CD4-positive, alpha-beta T cell treated with Interleukin-4 for 1 hour (primary cell): Measurements from ENCODE around the gene PIPOX.
A peak's percentile ranks its signal among the peaks of the same experiment; 100 is the strongest.

Experiments
- DNase-seq, 2 donors: peaks; one replicate each; pipeline ENCODE4 v3.0.0-alpha.2; 2020 to 2022

PIPOX gene, protein sequence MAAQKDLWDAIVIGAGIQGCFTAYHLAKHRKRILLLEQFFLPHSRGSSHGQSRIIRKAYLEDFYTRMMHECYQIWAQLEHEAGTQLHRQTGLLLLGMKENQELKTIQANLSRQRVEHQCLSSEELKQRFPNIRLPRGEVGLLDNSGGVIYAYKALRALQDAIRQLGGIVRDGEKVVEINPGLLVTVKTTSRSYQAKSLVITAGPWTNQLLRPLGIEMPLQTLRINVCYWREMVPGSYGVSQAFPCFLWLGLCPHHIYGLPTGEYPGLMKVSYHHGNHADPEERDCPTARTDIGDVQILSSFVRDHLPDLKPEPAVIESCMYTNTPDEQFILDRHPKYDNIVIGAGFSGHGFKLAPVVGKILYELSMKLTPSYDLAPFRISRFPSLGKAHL

DNA sequence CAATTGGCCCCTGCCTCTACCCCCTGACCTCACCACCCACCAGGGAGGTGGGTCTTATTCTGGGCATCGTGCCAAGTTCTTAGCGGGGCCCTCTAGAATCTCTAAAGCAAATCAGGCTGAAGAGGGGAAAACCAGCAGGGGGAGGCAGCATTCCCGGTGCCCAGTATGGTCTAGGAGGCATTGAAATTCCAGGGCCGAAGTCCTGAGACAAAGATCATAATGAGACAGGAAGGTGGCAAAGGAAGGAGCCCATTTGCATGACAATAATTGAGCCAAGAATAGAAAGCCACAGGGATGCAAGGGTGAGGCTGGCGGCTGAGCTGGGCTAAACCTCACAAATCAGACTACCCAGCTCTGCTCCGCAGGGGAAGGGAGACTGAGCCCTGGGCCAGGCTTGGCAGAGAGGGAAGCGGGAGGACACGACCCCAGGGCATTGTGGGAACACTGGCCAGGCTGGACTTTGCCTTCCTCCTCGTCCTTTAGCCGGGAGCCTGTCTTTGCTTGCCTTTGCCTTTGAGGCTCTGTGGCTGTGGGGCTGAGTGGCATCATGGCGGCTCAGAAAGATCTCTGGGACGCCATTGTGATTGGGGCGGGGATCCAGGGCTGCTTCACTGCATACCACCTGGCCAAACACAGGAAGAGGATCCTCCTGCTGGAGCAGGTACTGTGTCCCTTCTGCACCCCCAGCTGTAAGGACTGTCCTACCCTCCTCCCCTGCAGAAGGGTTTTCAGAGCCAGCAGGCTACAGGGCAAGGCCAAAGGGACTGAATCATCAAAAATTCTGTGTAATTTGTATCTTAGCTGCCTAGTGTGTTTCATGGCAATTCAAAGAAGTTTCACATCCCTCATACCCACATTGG, at the start of gene PIPOX:
Gene PIPOX (plus strand): TSS at position 463 of the 860 bp plus-strand sequence. CDS start 85 bp downstream, at position 548.
- peak; percentile 13 to 35 for DNase-seq

- DNase-seq = no peak
Observed at GRCh38 chr17:28993645-28994426, 49.1 kb upstream of the PIPOX start.

DNA sequence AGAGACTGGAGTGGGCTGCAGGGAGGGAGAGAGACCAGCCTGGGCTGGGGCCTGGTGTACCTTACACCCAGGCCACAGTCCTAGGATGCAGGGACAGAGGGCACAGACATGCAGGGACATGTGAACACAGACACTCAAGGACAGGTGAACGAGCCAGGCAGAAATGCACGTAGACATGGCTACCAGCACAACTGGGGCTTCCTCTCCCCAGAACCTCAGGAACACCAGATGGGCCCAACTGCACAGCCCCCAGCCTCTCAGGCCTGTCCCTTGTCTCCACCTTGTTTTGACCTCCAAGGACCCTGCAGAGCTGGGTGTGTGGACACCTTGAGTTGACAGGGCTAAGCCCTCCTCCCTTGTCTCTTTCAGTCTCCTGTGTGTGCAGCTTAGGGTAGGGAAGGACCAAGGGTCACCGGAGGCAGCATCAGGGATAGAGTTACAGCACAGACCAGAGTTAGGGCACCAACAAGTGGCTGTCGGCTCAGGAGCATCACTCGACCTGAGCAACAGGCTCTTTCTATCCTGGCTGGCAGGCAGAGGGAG, 46.3 kb upstream of the PIPOX start:
- DNase-seq = no peak

GRCh38 chr17:28997806-28998205, 45.1 kb upstream of the PIPOX start:
- no peak for DNase-seq

DNA sequence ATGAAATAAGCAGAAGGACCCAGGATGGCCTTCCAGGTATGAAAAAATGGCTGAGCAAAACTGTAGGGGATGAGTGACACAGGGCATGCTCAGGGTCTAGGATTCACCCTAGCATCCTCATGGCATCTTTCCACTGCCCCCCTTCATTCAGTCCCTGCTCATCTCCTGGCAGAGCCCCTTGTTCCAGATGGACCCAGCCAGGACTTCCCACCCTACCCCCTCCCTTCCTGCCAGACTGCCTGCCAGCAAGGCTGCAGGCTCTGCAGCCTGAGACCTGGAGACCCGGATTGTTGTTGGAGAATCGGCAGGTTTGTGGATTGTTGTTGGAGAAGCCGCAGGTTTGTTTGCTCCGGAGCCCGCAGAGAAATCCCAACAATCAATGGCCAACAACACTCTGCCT, 43.7 kb upstream of the PIPOX start:
- DNase-seq = no peak

DNA sequence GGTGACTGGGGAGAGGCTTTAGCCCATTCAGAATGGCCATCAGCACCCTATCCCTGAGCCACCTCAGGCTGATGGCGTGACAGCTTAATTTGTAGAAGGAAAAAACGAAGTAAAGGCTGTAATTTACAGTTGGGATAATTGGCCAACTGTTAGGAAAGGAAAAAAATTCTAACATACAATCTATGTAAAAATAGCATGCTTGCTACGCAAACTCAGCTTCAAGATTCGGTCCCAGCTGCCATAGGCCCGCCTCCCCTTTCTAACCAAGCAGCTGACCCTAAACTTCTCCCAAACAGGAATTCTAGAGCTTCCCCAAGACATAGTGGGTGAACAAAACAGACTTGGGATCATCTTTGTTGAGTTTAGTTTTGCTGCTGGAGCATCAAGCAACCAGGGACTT, 42.0 kb upstream of the PIPOX start:
- no peak for DNase-seq

GRCh38 chr17:29002811-29003210, 40.1 kb upstream of the PIPOX start:
- DNase-seq = no peak

DNA sequence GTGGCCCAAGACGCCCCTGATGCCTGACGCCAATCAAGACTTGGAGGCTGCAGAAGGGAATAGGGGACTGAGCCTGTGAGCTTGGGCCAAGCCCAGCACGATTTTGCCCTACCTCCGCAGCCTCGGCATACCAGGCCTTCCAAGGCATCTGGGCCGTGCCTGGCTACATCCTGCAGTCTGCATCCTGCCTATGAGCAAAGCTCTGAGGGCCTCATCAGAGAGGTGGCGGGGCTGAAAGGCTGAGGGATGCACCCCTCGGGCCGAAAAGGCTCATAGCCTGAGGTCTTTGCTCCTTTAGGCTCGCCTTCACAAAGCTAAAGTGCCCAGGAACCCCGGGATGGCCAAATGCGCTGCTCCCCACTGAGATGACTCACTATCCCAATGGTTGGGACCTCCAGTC, 39.7 kb upstream of the PIPOX start:
- DNase-seq = no peak

DNA sequence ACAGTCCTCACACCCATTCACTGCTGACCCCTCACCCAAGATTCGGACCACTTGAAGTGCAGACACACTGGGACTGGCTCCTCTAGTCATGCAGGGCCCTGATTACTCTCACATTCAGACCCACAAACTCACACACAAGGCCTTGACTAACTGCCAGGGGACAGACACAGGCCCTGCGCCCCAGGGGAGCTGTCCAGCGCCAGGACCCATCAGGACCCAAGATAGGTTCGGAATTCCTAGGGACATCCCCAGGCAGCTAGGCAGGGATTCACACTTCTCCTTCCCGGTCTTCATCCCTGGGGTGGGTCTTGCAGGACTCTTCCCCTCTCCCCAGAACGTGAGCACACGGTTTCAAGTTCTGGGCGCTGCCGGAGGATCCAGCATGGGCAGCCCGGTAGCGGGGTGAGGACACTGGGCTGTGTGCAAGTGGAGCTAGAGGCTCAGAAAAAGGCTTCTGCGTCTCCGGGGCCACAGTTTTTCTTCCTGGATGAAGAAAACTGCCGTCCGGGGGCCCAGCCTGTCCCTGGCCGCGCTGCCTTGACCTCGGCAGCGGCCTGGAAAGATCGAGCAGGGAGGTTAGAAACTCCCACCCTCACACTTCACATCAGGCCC, 38.8 kb upstream of the PIPOX start:
- no peak for DNase-seq

DNA sequence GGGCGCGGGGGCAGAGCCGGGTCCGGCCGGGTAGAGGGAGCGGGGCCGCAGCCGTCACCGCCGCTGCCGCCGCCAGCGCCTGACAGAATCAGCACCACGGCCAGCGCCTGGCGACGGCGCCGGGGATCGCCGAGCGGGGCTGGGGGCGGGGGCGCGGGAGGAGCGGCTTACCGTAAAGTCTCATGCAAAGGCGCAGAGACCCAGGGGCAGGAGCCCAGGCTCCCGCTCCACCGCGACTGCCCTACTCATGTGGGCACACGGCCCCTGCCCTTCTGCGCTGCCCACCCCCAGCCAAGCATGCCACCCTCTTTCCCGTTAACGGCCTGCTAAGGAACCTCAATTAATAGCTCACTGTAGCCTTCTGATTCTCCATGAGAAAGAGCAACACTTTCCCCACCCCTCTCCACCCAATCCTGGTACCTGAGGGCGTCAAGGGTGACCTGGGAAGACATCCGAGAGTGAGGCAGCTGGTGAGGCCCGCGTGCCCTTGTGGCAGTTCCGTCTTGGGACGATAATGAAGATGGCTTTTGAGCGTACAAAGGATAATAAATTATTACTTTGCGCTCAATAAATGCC, 36.9 kb upstream of the PIPOX start, which contains the start of gene SEZ6:
Gene SEZ6 (minus strand): TSS at position 98 of the 576 bp plus-strand sequence. CDS start 164 bp downstream, outside the sequence.
- peak; percentile 30 to 42 for DNase-seq

DNA sequence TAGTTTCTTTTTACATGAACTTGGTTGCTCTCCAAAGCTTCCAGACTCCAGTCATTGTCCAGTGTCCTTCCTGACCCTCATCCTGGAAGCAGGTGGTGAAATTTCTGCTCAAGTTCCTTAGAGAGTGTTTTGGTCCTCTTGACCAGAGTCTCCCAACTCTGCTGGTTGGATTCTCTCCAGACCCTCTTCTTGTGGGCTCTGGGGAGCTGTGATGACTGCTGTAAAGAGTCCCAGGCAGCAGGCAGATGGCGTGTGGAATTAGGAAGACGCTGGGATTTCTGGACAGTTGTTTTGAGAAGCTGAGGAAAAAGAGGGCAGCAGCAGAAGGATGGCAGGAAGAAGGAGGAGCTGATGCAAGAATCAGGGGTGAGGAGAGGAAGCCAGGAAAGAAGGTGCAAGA, 35.5 kb upstream of the PIPOX start:
- no peak for DNase-seq

- no peak for DNase-seq
Observed at GRCh38 chr17:29007860-29008455, 35.0 kb upstream of the PIPOX start.

DNA sequence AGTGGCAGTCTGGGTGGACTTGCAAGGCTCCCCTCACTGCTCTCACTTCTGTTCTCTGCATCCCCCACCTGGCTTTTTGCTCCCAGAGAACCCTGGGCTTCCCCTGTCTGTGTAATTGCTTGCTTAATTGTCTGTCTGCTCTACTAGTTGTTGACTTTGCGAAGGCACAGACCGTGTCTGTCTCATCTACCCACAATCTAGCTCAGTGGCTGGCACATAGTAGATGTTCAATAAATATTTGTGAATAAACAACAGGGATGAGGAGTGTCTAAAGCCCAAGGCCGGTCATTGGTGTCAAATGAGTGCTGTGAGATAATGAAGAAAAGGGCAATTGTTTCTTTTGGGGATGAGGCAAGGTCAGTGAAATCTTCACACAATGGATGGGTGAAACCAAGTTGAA, 34.4 kb upstream of the PIPOX start:
- no peak for DNase-seq

- DNase-seq = no peak
Observed at GRCh38 chr17:29010129-29010528, 32.8 kb upstream of the PIPOX start.

- DNase-seq = no peak
Observed at GRCh38 chr17:29010586-29010985, 32.4 kb upstream of the PIPOX start.

GRCh38 chr17:29012535-29012934, 30.4 kb upstream of the PIPOX start:
- no peak for DNase-seq

GRCh38 chr17:29014716-29015115, 28.2 kb upstream of the PIPOX start:
- no peak for DNase-seq

GRCh38 chr17:29016345-29017210, 26.4 kb upstream of the PIPOX start:
- DNase-seq = no peak

DNA sequence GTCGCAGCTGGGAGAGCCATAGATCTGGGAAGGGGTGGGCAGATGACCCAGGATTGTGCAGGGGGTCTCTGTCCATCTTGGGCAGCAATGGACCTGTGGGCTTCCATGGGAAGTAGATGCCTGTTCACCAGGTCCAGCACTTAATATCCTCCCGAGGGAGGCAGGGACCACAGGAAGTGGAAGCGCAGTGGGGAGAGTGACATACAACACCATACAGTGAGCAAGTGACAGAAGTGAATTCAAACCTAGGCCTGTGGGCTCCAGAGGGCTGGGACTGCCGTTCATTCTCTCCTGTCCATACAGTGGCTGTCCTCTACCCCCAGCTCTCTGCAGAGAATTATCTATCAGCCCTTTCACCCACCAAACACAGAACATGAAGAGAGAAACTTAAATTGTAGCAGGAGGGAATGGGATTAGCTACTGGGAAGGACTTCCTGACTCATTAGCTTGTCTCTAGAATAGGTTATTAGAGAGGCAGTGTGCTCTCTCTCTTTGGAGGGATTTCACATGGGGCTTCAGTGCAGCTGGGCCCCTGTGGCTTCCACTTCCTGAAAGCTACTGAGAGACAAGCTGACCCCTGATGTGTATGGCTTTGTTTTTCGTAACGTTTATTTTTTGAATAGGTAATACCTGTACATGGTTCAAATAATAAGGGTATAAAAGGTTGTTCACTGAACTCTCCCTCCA, 24.0 kb upstream of the PIPOX start:
- no peak for DNase-seq
